ENCODE data around the gene NSD2.

NSD2 gene

GRCh38 chr4:1898007-1898406 is 26.8 kb downstream of the NSD2 start:
- TF ChIP-seq, protein P1, sequence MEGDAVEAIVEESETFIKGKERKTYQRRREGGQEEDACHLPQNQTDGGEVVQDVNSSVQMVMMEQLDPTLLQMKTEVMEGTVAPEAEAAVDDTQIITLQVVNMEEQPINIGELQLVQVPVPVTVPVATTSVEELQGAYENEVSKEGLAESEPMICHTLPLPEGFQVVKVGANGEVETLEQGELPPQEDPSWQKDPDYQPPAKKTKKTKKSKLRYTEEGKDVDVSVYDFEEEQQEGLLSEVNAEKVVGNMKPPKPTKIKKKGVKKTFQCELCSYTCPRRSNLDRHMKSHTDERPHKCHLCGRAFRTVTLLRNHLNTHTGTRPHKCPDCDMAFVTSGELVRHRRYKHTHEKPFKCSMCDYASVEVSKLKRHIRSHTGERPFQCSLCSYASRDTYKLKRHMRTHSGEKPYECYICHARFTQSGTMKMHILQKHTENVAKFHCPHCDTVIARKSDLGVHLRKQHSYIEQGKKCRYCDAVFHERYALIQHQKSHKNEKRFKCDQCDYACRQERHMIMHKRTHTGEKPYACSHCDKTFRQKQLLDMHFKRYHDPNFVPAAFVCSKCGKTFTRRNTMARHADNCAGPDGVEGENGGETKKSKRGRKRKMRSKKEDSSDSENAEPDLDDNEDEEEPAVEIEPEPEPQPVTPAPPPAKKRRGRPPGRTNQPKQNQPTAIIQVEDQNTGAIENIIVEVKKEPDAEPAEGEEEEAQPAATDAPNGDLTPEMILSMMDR (conservative IDR thresholded peaks at IDR 0.05; ENCODE audit: low read depth, low read length), result no peak
- DNase-seq (ENCODE audit: low read depth), result no peak

GRCh38 chr4:1898681-1899080 is 27.5 kb downstream of the NSD2 start:
- H3K4me3 ChIP-seq (ENCODE audit: low read depth, low read length), result no peak overlapping the region
- no peak for DNase-seq (ENCODE audit: low read depth)
- TF ChIP-seq, protein P1 (conservative IDR thresholded peaks at IDR 0.05; ENCODE audit: low read depth, low read length), result no peak

More at GRCh38 chr4:1898007-1898406, 26.8 kb downstream of the NSD2 start:
- H3K4me3 ChIP-seq (ENCODE audit: low read depth, low read length), result no peak overlapping the region

GRCh38 chr4:1899149-1900086 is 28.2 kb downstream of the NSD2 start:
- TF ChIP-seq, protein P1 (conservative IDR thresholded peaks at IDR 0.05; ENCODE audit: low read depth, low read length), result peak; percentile 85
- peak; percentile 87 for DNase-seq (ENCODE audit: low read depth)
- H3K4me3 ChIP-seq (ENCODE audit: low read depth, low read length), result no peak overlapping the region

DNA sequence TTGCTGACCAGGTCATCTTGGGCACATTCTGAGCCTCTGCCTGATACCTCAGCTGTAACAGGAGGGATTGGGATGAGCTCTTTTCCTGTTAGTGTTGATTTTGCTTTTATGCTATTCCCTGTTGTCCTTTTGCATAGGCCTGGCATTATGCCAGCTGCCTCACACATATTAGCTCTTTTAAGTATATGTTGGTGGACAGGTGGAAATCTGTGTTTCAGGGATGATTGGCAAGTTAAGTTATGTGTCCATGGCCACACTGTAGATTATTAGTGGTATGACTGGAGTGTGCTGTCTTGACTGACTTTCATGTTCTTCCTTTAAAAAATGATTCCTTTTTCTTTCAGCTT is 28.9 kb downstream of the NSD2 start:
- TF ChIP-seq, protein P1 (conservative IDR thresholded peaks at IDR 0.05; ENCODE audit: low read depth, low read length), result no peak
- no peak for DNase-seq (ENCODE audit: low read depth)
- no peak overlapping the region for H3K4me3 ChIP-seq (ENCODE audit: low read depth, low read length)

DNA sequence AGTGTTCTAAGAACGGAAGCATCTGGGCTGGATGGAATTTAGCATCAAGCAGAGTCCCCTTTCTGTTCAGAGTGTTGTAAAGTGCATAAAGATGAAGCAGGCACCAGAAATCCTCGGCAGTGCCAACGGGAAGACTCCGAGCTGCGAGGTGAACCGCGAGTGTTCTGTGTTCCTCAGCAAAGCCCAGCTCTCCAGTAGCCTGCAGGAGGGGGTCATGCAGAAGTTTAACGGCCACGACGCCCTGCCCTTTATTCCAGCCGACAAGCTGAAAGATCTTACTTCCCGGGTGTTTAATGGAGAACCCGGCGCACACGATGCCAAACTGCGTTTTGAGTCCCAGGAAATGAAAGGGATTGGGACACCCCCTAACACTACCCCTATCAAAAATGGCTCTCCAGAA is 29.4 kb downstream of the NSD2 start:
- DNase-seq (ENCODE audit: low read depth), result no peak
- TF ChIP-seq, protein P1 (conservative IDR thresholded peaks at IDR 0.05; ENCODE audit: low read depth, low read length), result no peak
- H3K4me3 ChIP-seq (ENCODE audit: low read depth, low read length), result no peak overlapping the region

DNA sequence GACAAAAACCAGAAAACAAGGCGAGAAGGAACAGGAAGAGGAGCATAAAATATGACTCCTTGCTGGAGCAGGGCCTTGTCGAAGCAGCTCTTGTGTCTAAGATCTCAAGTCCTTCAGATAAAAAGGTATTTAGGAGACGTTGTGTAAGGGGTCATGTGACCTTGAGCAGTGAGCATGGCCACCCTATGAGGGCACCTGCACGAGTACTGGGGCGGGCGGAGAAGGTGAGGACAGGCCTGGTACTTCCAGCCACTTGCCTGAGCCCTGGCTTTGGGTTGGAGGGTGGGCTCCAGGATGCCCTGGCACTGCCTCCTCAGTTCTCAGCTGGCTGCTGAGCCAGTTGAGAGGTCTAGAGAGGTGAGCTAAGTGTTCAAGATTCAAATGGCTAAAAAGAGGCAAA is 29.9 kb downstream of the NSD2 start:
- TF ChIP-seq, protein P1 (conservative IDR thresholded peaks at IDR 0.05; ENCODE audit: low read depth, low read length), result no peak
- no peak overlapping the region for H3K4me3 ChIP-seq (ENCODE audit: low read depth, low read length)
- no peak for DNase-seq (ENCODE audit: low read depth)

DNA sequence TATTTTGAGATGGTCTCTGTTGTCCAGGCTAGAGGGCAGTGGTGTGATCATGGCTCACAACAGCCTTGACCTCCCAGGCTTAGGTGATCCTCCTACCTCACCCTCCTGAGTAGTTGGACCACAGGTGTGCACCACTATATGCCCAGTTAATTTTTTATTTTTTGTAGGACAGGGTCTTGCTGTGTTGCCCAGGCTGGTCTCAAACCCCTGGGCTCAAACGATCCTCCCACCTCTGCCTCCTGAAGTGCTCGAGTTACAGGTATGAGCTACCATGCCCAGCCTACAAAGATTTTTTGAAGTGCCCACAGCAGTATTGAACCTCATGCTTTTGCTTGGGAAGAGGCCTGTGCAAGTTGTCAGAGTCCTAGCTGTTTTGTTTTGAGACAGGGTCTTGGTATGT is 31.1 kb downstream of the NSD2 start:
- no peak overlapping the region for H3K4me3 ChIP-seq (ENCODE audit: low read depth, low read length)
- no peak for DNase-seq (ENCODE audit: low read depth)
- TF ChIP-seq, protein P1 (conservative IDR thresholded peaks at IDR 0.05; ENCODE audit: low read depth, low read length), result no peak
